GM12878 (cell line): ENCODE results near the gene PTGES2.

Source experiments
- BCL11A ChIP-seq: IDR thresholded peaks from 2 replicates; pipeline ENCODE4 v1.6.1; 2011; ENCODE audit warnings: low read depth, low read length
- TAF1 ChIP-seq: IDR thresholded peaks from 2 replicates; pipeline ENCODE4 v1.6.1; 2011; ENCODE audit warnings: mild to moderate bottlenecking, low read depth, low read length, borderline replicate concordance
- TF ChIP-seq, protein P1 (sequence below), 3 experiments: IDR thresholded peaks in 2 of 3; conservative IDR thresholded peaks in 1 of 3; 2 replicates each; pipeline ENCODE4 v1.5.1; 2011; ENCODE audit warnings: low read depth in 3 of 3, low read length in 3 of 3, mild to moderate bottlenecking in 3 of 3, control low read depth in 2 of 3, moderate library complexity in 2 of 3, inconsistent platforms in 1 of 3, mixed read lengths in 1 of 3; ENCODE audit not compliant: control insufficient read depth in 2 of 3, insufficient read depth in 1 of 3; ENCODE audit errors: extremely low read depth in 1 of 3
- TF ChIP-seq, protein P2 (sequence below): IDR thresholded peaks from 2 replicates; pipeline ENCODE4 v1.6.1; 2011; ENCODE audit warnings: borderline replicate concordance, low read depth, mild to moderate bottlenecking, moderate library complexity, mixed read lengths, low read length; ENCODE audit not compliant: insufficient read depth; ENCODE audit errors: extremely low read length

DNA sequence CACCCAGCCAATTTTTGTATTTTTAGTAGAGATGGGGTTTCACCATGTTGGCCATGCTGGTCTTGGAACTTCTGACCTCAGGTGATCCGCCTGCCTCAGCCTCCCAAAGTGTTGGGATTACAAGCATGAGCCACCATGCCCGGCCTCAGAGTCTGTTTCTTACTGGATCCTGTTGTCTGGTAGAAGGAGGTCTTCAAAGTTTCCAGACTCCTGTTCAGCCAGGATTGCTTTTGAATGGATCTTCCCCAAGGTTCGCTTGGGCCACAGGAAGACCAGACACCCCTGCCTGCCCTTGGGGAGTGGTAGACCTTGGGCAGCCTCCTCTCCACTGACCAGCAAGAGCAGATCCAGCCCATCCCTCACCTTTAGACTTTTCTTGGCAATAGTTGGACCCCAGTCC is 14.1 kb upstream of the PTGES2 start:
- TF ChIP-seq TAF1 (no peak), BCL11A (no peak)
- TF ChIP-seq, protein P1, sequence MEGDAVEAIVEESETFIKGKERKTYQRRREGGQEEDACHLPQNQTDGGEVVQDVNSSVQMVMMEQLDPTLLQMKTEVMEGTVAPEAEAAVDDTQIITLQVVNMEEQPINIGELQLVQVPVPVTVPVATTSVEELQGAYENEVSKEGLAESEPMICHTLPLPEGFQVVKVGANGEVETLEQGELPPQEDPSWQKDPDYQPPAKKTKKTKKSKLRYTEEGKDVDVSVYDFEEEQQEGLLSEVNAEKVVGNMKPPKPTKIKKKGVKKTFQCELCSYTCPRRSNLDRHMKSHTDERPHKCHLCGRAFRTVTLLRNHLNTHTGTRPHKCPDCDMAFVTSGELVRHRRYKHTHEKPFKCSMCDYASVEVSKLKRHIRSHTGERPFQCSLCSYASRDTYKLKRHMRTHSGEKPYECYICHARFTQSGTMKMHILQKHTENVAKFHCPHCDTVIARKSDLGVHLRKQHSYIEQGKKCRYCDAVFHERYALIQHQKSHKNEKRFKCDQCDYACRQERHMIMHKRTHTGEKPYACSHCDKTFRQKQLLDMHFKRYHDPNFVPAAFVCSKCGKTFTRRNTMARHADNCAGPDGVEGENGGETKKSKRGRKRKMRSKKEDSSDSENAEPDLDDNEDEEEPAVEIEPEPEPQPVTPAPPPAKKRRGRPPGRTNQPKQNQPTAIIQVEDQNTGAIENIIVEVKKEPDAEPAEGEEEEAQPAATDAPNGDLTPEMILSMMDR (IDR thresholded peaks at IDR 0.05 in 2 of 3, conservative IDR thresholded peaks at IDR 0.05 in 1 of 3; ENCODE audit: control insufficient read depth in 2 of 3, extremely low read depth in 1 of 3, insufficient read depth in 1 of 3, low read depth in 3 of 3, low read length in 3 of 3), result no peak
- TF ChIP-seq, protein P2, sequence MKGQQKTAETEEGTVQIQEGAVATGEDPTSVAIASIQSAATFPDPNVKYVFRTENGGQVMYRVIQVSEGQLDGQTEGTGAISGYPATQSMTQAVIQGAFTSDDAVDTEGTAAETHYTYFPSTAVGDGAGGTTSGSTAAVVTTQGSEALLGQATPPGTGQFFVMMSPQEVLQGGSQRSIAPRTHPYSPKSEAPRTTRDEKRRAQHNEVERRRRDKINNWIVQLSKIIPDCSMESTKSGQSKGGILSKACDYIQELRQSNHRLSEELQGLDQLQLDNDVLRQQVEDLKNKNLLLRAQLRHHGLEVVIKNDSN, result no peak
